PFSK-1 (cell line): ENCODE data around the gene SLC27A5. TPM values are rescaled to one million over a fixed set of nuclear protein-coding genes. Genes with fewer than 3 reads are reported as not detected.

Experiments used
- FOXP2 ChIP-seq: optimal IDR thresholded peaks from 2 replicates; pipeline ENCODE3; 2011; ENCODE audit warnings: borderline replicate concordance, control low read depth, inconsistent platforms; ENCODE audit not compliant: insufficient read depth; ENCODE audit errors: extremely low read length, extremely low read depth
- POLR2AphosphoS5 ChIP-seq: IDR thresholded peaks from 2 replicates; pipeline ENCODE4 v1.6.1; 2012; ENCODE audit warnings: low read depth, mild to moderate bottlenecking, control low read depth, low read length, moderate library complexity
- SIN3A ChIP-seq: IDR thresholded peaks from 2 replicates; pipeline ENCODE4 v1.6.1; 2012; ENCODE audit warnings: mild to moderate bottlenecking, low read length, moderate library complexity, borderline replicate concordance; ENCODE audit not compliant: insufficient read depth
- TAF1 ChIP-seq: IDR thresholded peaks from 2 replicates; pipeline ENCODE4 v1.6.1; 2012; ENCODE audit warnings: low read length, control low read depth, borderline replicate concordance; ENCODE audit not compliant: insufficient read depth
- polyA plus RNA-seq: library from polyadenylated mRNA; unstranded; fragments of >200 nt; gene quantifications from one replicate; pipeline ENCODE4 v1.2.1, GENCODE V29; 2012; ENCODE audit warnings: low read depth, missing spikeins; ENCODE audit not compliant: insufficient read length
- TF ChIP-seq, protein P1 (sequence below), 2 experiments: IDR thresholded peaks; 2 replicates each; pipeline versions ENCODE4 v1.6.1 to v1.8.0; 2011 to 2012; ENCODE audit warnings: low read depth in 2 of 2, low read length in 2 of 2, control low read depth in 1 of 2, inconsistent platforms in 1 of 2, mild to moderate bottlenecking in 1 of 2, moderate library complexity in 1 of 2; ENCODE audit not compliant: insufficient read depth in 1 of 2

The SLC27A5 gene, protein sequence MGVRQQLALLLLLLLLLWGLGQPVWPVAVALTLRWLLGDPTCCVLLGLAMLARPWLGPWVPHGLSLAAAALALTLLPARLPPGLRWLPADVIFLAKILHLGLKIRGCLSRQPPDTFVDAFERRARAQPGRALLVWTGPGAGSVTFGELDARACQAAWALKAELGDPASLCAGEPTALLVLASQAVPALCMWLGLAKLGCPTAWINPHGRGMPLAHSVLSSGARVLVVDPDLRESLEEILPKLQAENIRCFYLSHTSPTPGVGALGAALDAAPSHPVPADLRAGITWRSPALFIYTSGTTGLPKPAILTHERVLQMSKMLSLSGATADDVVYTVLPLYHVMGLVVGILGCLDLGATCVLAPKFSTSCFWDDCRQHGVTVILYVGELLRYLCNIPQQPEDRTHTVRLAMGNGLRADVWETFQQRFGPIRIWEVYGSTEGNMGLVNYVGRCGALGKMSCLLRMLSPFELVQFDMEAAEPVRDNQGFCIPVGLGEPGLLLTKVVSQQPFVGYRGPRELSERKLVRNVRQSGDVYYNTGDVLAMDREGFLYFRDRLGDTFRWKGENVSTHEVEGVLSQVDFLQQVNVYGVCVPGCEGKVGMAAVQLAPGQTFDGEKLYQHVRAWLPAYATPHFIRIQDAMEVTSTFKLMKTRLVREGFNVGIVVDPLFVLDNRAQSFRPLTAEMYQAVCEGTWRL
- 42.3 TPM for polyA plus RNA-seq

DNA sequence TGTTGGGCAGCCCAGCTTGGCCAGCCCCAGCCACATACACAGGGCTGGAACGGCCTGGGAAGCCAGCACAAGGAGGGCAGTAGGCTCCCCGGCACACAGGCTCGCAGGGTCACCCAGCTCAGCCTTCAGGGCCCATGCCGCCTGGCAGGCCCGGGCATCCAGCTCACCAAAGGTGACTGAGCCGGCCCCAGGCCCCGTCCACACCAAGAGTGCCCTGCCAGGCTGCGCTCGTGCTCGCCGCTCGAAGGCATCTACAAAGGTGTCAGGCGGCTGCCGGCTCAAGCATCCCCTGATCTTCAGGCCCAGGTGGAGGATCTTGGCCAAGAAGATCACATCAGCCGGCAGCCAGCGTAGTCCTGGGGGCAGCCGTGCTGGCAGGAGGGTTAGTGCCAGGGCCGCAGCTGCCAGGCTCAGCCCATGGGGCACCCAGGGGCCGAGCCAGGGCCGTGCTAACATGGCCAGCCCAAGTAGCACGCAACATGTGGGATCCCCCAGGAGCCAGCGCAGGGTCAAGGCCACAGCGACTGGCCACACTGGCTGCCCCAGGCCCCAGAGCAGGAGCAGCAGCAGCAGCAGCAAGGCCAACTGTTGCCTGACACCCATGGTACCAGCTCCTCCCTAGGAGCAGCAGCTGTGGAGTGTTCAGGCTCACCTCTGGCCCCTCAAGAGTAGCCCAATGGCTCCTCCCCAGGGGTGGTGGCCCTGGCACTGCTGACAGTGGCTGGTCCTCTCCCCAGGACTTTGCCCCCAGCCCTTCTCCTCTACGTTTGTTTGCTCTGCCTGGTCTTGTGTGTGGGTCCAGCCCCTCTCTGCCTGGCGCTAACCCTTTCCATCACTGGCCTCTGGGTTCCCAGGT lies at the start of gene SLC27A5:
SLC27A5 (minus strand) TSS at position 640 of the 856 bp plus-strand sequence; CDS start at position 603, 37 bp downstream.
- no peak for TF ChIP-seq FOXP2
- TF ChIP-seq, protein P1, sequence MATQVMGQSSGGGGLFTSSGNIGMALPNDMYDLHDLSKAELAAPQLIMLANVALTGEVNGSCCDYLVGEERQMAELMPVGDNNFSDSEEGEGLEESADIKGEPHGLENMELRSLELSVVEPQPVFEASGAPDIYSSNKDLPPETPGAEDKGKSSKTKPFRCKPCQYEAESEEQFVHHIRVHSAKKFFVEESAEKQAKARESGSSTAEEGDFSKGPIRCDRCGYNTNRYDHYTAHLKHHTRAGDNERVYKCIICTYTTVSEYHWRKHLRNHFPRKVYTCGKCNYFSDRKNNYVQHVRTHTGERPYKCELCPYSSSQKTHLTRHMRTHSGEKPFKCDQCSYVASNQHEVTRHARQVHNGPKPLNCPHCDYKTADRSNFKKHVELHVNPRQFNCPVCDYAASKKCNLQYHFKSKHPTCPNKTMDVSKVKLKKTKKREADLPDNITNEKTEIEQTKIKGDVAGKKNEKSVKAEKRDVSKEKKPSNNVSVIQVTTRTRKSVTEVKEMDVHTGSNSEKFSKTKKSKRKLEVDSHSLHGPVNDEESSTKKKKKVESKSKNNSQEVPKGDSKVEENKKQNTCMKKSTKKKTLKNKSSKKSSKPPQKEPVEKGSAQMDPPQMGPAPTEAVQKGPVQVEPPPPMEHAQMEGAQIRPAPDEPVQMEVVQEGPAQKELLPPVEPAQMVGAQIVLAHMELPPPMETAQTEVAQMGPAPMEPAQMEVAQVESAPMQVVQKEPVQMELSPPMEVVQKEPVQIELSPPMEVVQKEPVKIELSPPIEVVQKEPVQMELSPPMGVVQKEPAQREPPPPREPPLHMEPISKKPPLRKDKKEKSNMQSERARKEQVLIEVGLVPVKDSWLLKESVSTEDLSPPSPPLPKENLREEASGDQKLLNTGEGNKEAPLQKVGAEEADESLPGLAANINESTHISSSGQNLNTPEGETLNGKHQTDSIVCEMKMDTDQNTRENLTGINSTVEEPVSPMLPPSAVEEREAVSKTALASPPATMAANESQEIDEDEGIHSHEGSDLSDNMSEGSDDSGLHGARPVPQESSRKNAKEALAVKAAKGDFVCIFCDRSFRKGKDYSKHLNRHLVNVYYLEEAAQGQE (IDR thresholded peaks at IDR 0.05; ENCODE audit: insufficient read depth in 1 of 2, low read depth in 2 of 2, low read length in 2 of 2) = no peak
- TF ChIP-seq POLR2AphosphoS5 = no peak

DNA sequence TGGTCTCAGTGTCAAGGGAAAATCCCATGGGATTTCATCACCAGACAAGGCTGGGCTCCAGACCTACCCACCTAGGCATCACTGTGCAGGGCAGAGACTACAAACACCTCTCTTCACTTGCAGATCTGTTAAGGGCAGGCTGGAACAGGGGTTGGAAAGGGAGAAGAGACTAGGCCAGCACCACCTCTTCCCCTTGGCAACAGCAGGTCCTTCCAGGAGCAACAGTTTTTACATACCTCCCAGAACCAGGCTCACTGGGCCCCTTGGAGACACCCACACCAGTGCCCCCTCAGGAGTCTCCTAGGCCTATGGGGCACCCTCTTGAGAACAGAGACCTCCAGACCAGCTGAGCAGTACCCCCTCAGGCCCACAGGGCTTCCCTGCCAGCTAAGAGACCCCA lies 49.1 kb upstream of the SLC27A5 start:
- no peak for TF ChIP-seq TAF1
- TF ChIP-seq POLR2AphosphoS5 = no peak
- TF ChIP-seq SIN3A = no peak
- TF ChIP-seq, protein P1 (IDR thresholded peaks at IDR 0.05; ENCODE audit: insufficient read depth in 1 of 2, low read depth in 2 of 2, low read length in 2 of 2) = no peak
- TF ChIP-seq FOXP2 = no peak

DNA sequence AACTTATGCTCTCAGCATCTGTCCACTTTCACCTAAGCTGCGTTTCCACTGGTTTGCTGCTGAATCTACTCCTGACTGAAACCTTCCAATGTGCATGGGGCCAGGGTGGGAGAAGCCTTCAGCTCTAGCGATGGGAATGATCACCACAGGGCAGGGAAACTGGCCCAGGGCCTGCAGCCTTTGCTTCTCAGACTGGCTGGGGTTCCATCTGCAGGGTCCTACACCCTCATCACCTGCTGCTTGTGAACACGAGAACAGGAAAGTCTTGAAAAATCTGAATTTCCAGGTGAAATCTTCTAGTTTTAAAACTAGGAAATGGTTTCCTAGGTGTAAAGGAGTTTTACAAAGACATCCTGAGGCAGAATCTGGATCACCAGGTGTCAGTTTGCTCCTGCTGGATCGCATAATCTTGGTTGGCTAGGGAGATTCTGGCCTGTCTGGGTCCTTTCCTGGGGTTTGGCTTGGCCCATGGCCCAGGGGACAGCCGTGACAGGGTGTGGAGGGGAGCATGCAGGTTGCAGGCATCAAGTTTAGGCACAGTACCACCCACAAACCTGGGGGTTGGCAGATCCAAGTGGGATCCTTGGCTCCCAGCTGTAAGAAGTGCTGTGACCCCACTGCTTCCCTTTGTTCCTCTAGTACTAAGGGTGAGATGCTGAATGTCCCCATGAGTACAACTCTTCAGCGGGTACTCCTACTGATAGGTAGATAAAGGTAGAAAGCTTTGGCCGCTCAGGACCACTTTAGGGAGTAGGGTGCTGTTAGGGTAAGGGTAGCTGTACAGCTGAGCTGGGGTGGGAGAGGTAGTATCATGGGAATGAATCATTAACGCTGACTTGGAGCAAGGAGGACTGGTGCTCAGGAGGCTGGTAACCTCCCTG lies 48.5 kb upstream of the SLC27A5 start:
- TF ChIP-seq TAF1 = no peak
- TF ChIP-seq FOXP2 = no peak
- TF ChIP-seq, protein P1 (IDR thresholded peaks at IDR 0.05; ENCODE audit: insufficient read depth in 1 of 2, low read depth in 2 of 2, low read length in 2 of 2) = no peak
- TF ChIP-seq POLR2AphosphoS5 = no peak
- no peak for TF ChIP-seq SIN3A

- no peak for TF ChIP-seq SIN3A
- peak; percentile 84; the same call in 1 of the 2 replicates for TF ChIP-seq TAF1
- TF ChIP-seq POLR2AphosphoS5 = peak; percentile 85
- TF ChIP-seq FOXP2 = peak; percentile 48
- TF ChIP-seq, protein P1 (IDR thresholded peaks at IDR 0.05; ENCODE audit: insufficient read depth in 1 of 2, low read depth in 2 of 2, low read length in 2 of 2) = peak in 1 of 2 experiments; percentile 58; a peak in 2 of 4 replicates
Observed at GRCh38 chr19:58559275-58560006, 47.6 kb upstream of the SLC27A5 start.
